Caco-2 (cell line): ENCODE results near the gene SENP7. TPM values are rescaled to one million over a fixed set of nuclear protein-coding genes. Genes with fewer than 3 reads are reported as not detected.

Experiments used
- BruUV-seq: library from RNA; stranded (reverse); fragments of 400-500 nt; replicated peaks from 2 replicates; lab custom pipeline; 2021; lab: Mats Ljungman, UMichigan
- CTCF ChIA-PET: fragments of 300-600 bp; sonication (Branson Sonifier 250); formaldehyde crosslinking; loops from one replicate; lab custom pipeline; 2022; ENCODE audit warnings: antibody characterized with exemption; lab: Charles Lee
- POLR2A ChIA-PET: fragments of 300-600 bp; sonication (Branson Sonifier 250); formaldehyde crosslinking; loops from one replicate; lab custom pipeline; 2022; ENCODE audit warnings: antibody characterized with exemption; lab: Charles Lee
- DNase-seq, 2 experiments: peaks; one replicate each; pipeline versions ENCODE4 v3.0.0 to v3.0.0-alpha.2; 2020 to 2022
- H3K27me3 ChIP-seq: replicated peaks from 2 replicates; pipeline ENCODE4 v1.6.0; 2011; ENCODE audit warnings: low read length; ENCODE audit not compliant: control insufficient read depth, insufficient read depth
- H3K36me3 ChIP-seq: 2 replicates; pipeline ENCODE4 v1.5.1; 2011; ENCODE audit warnings: low read length; ENCODE audit not compliant: control insufficient read depth, insufficient read depth
- H3K4me1 ChIP-seq: fragments of 250-450 bp; sonication (Bioruptor Pico); 2 replicates; pipeline ENCODE4 v1.5.1; 2020; ENCODE audit warnings: mild to moderate bottlenecking
- H3K4me3 ChIP-seq: 2 replicates; pipeline ENCODE4 v1.5.1; 2011; ENCODE audit warnings: low read depth, mild to moderate bottlenecking, control low read depth, low read length
- H3K9me3 ChIP-seq: fragments of 250-450 bp; sonication (Bioruptor Pico); 2 replicates; pipeline ENCODE4 v1.5.1; 2020; ENCODE audit warnings: mild to moderate bottlenecking, moderate library complexity
- H3K27ac Mint-ChIP-seq: one replicate; pipeline ENCODE4 v1.8.0; 2022; ENCODE audit warnings: mixed read lengths; ENCODE audit not compliant: unreplicated experiment
- H3K27me3 Mint-ChIP-seq: one replicate; pipeline ENCODE4 v1.8.0; 2022; ENCODE audit warnings: mixed read lengths; ENCODE audit not compliant: insufficient read depth, unreplicated experiment
- H3K36me3 Mint-ChIP-seq: one replicate; pipeline ENCODE4 v1.8.0; 2022; ENCODE audit warnings: mild to moderate bottlenecking, mixed read lengths; ENCODE audit not compliant: insufficient read depth, unreplicated experiment
- H3K4me1 Mint-ChIP-seq: one replicate; pipeline ENCODE4 v1.8.0; 2022; ENCODE audit warnings: low read depth, mixed read lengths; ENCODE audit not compliant: unreplicated experiment
- H3K4me3 Mint-ChIP-seq: one replicate; pipeline ENCODE4 v1.8.0; 2022; ENCODE audit warnings: mild to moderate bottlenecking, moderate library complexity, mixed read lengths; ENCODE audit not compliant: unreplicated experiment
- H3K9me3 Mint-ChIP-seq: one replicate; pipeline ENCODE4 v1.8.0; 2022; ENCODE audit warnings: mixed read lengths; ENCODE audit not compliant: unreplicated experiment
- intact Hi-C: fragments of 100-400 bp; cut with micrococcal nuclease; formaldehyde crosslinking; loops from one replicate; pipeline ENCODE4 v1.10.0; 2022; ENCODE audit not compliant: unreplicated experiment
- total RNA-seq: library from RNA; stranded (reverse); gene quantifications from 2 replicates; pipeline ENCODE4 v1.2.3, GENCODE V29; 2022
- TF ChIP-seq, protein P1 (sequence below), 2 experiments: fragments of 200-600 bp in 1 of 2; IDR thresholded peaks; 1 replicate in 1 of 2; 2 replicates in 1 of 2; pipeline versions ENCODE4 v1.5.1 to v1.8.0; 2011 to 2022; ENCODE audit warnings: antibody characterized with exemption in 1 of 2, control low read depth in 1 of 2, inconsistent platforms in 1 of 2, low read depth in 1 of 2, low read length in 1 of 2, mild to moderate bottlenecking in 1 of 2, moderate library complexity in 1 of 2; ENCODE audit not compliant: insufficient read depth in 1 of 2, severe bottlenecking in 1 of 2, unreplicated experiment in 1 of 2

Gene SENP7
- total RNA-seq, 1 experiment from 2014 or later: 8.5 TPM

- no TSS peak for BruUV-seq
- TF ChIP-seq, protein P1, sequence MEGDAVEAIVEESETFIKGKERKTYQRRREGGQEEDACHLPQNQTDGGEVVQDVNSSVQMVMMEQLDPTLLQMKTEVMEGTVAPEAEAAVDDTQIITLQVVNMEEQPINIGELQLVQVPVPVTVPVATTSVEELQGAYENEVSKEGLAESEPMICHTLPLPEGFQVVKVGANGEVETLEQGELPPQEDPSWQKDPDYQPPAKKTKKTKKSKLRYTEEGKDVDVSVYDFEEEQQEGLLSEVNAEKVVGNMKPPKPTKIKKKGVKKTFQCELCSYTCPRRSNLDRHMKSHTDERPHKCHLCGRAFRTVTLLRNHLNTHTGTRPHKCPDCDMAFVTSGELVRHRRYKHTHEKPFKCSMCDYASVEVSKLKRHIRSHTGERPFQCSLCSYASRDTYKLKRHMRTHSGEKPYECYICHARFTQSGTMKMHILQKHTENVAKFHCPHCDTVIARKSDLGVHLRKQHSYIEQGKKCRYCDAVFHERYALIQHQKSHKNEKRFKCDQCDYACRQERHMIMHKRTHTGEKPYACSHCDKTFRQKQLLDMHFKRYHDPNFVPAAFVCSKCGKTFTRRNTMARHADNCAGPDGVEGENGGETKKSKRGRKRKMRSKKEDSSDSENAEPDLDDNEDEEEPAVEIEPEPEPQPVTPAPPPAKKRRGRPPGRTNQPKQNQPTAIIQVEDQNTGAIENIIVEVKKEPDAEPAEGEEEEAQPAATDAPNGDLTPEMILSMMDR (IDR thresholded peaks at IDR 0.05; ENCODE audit: insufficient read depth in 1 of 2, low read depth in 1 of 2, low read length in 1 of 2, severe bottlenecking in 1 of 2, unreplicated experiment in 1 of 2): no peak
- no peak overlapping the region for H3K4me3 Mint-ChIP-seq
- DNase-seq: no peak
- no peaks in the 10 kb centered on the region for H3K27me3 Mint-ChIP-seq
- H3K9me3 ChIP-seq: peaks cover 5% of the 10 kb centered on the region
- no peak overlapping the region for H3K4me3 ChIP-seq
- no peaks in the 10 kb centered on the region for H3K36me3 ChIP-seq
- H3K27me3 ChIP-seq: no peaks in the 10 kb centered on the region
- no peaks in the 10 kb centered on the region for H3K4me1 Mint-ChIP-seq
- H3K4me1 ChIP-seq: no peaks in the 10 kb centered on the region
- POLR2A ChIA-PET: no interaction called here
- H3K27ac Mint-ChIP-seq: no peak overlapping the region
- H3K36me3 Mint-ChIP-seq: peaks cover 10% of the 10 kb centered on the region
- H3K9me3 Mint-ChIP-seq: no peaks in the 10 kb centered on the region
- intact Hi-C loops: loop anchor here (10.0 kb wide), 1 partner anchor 156 kb away; no protein-coding TSS in a partner anchor
- CTCF ChIA-PET: no interaction called here
Observed at GRCh38 chr3:101388706-101389105, 124.3 kb downstream of the SENP7 start.

- H3K4me1 ChIP-seq: no peaks in the 10 kb centered on the region
- no peaks in the 10 kb centered on the region for H3K4me1 Mint-ChIP-seq
- peaks cover 2% of the 10 kb centered on the region for H3K9me3 ChIP-seq
- no peaks in the 10 kb centered on the region for H3K9me3 Mint-ChIP-seq
- no peaks in the 10 kb centered on the region for H3K27me3 ChIP-seq
- H3K4me3 ChIP-seq: no peak overlapping the region
- ChIA-PET CTCF (no interaction called here), POLR2A (no interaction called here)
- no peak overlapping the region for H3K27ac Mint-ChIP-seq
- TF ChIP-seq, protein P1 (IDR thresholded peaks at IDR 0.05; ENCODE audit: insufficient read depth in 1 of 2, low read depth in 1 of 2, low read length in 1 of 2, severe bottlenecking in 1 of 2, unreplicated experiment in 1 of 2): no peak
- no peak for DNase-seq
- intact Hi-C loops: loop anchor here (10.0 kb wide), 1 partner anchor 157 kb away; no protein-coding TSS in a partner anchor
- H3K36me3 Mint-ChIP-seq: peaks cover 10% of the 10 kb centered on the region
- H3K4me3 Mint-ChIP-seq: no peak overlapping the region
- no peaks in the 10 kb centered on the region for H3K27me3 Mint-ChIP-seq
- H3K36me3 ChIP-seq: no peaks in the 10 kb centered on the region
- BruUV-seq: no TSS peak
Observed at GRCh38 chr3:101387351-101387750, 125.7 kb downstream of the SENP7 start.

- Histone ChIP-seq H3K36me3 (no peaks in the 10 kb centered on the region), H3K4me1 (no peaks in the 10 kb centered on the region), H3K4me3 (no peak overlapping the region), H3K9me3 (no peaks in the 10 kb centered on the region), H3K27me3 (no peaks in the 10 kb centered on the region)
- DNase-seq: no peak
- no peaks in the 10 kb centered on the region for H3K27me3 Mint-ChIP-seq
- no peaks in the 10 kb centered on the region for H3K4me1 Mint-ChIP-seq
- no peaks in the 10 kb centered on the region for H3K9me3 Mint-ChIP-seq
- H3K27ac Mint-ChIP-seq: no peak overlapping the region
- H3K4me3 Mint-ChIP-seq: no peak overlapping the region
- CTCF ChIA-PET: no interaction called here
- no TSS peak for BruUV-seq
- peaks cover 10% of the 10 kb centered on the region for H3K36me3 Mint-ChIP-seq
- TF ChIP-seq, protein P1 (IDR thresholded peaks at IDR 0.05; ENCODE audit: insufficient read depth in 1 of 2, low read depth in 1 of 2, low read length in 1 of 2, severe bottlenecking in 1 of 2, unreplicated experiment in 1 of 2): no peak
- intact Hi-C loops: loop anchor here (5.0 to 10.0 kb wide), 2 partner anchors 160 to 562 kb away; no protein-coding TSS in a partner anchor
- POLR2A ChIA-PET: no interaction called here
Observed at GRCh38 chr3:101384426-101384825, 128.6 kb downstream of the SENP7 start.
